Spleen (tissue), 7 donors: ENCODE data around the gene RALBP1.

Source experiments
- POLR2A ChIP-seq, 3 donors: fragments of 450-650 bp; IDR thresholded peaks; one replicate each; pipeline ENCODE4 v1.5.1; 2017; ENCODE audit warnings: antibody characterized with exemption in 3 of 3, mild to moderate bottlenecking in 1 of 3
- POLR2AphosphoS5 ChIP-seq, 3 donors: sonication (generic); formaldehyde crosslinking; IDR thresholded peaks; one replicate each; pipeline ENCODE4 v1.5.1; 2017; ENCODE audit warnings: antibody characterized with exemption in 3 of 3
- TF ChIP-seq, protein P1 (sequence below), 11 experiments: fragments of 200-600 bp in 7 of 11; fragments of 450-650 bp in 4 of 11; sonication (generic) in 4 of 11; IDR thresholded peaks in 8 of 11; conservative IDR thresholded peaks in 3 of 11; 1 replicate in 7 of 11; 2 replicates in 4 of 11; pipeline versions ENCODE4 v1.4.0 to v1.8.0; 2016 to 2021; ENCODE audit warnings: antibody characterized with exemption in 11 of 11, inconsistent platforms in 4 of 11, mild to moderate bottlenecking in 1 of 11
- donor health status: DM: no; HTN: no; CAD: no; lungs with moderate emphysema.
- donor health status: DM: no; HTN: no; CAD: no.
- donor health status: DM: no; HTN: no; CAD: no.

DNA sequence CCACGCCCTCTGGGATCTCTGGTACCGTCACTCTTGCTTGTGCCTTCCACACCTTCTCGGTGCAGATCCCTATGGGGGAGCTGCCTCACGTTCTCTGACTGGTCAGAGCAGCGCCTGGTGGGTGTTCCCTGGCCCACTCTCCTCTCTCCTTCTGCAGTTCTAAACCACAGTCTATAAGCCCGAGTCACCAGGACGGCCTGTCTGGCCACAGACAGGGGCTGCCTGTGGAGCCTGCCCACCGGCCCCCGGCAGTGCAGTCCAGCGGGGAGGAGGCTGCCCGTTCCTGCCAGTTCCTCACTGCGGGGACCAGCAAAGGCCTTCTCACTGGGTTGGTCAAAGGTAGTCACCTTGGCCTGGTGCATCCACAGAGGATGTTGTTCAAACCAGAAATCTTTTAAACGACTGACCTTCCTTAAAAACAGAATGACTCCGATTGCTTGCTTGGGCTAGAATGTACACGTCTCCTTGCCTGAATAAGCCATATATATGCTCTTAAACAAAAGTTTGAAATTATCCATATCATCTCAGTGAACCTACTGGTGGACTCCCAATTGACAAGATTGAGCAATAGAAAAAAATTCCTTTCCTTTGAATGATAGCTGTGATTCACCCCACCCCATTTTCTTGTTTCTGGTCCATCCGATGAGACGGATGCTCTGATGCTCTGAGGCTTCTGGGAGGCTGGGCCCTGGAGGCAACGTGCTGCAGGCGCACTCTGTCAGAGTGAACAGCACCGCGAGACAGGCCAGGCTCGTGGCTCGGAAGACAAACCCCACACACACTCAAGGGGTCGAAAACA, 61.2 kb downstream of the RALBP1 start:
- TF ChIP-seq, protein P1, sequence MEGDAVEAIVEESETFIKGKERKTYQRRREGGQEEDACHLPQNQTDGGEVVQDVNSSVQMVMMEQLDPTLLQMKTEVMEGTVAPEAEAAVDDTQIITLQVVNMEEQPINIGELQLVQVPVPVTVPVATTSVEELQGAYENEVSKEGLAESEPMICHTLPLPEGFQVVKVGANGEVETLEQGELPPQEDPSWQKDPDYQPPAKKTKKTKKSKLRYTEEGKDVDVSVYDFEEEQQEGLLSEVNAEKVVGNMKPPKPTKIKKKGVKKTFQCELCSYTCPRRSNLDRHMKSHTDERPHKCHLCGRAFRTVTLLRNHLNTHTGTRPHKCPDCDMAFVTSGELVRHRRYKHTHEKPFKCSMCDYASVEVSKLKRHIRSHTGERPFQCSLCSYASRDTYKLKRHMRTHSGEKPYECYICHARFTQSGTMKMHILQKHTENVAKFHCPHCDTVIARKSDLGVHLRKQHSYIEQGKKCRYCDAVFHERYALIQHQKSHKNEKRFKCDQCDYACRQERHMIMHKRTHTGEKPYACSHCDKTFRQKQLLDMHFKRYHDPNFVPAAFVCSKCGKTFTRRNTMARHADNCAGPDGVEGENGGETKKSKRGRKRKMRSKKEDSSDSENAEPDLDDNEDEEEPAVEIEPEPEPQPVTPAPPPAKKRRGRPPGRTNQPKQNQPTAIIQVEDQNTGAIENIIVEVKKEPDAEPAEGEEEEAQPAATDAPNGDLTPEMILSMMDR (IDR thresholded peaks at IDR 0.05 in 8 of 11, conservative IDR thresholded peaks at IDR 0.05 in 3 of 11), result no peak
- TF ChIP-seq POLR2A (IDR thresholded peaks at IDR 0.05) (no peak), POLR2AphosphoS5 (IDR thresholded peaks at IDR 0.05) (no peak)
